GM18907 (cell line): ENCODE data around the gene MYOF.
"Not testable (repeated sequence)": the region's sequence is repeated elsewhere in the genome, so short reads cannot be mapped to it uniquely, and the experiment has no call there.

Experiments used
- ATAC-seq: cut with Tn5 transposase; IDR thresholded peaks from one replicate; pipeline ENCODE4 v1.9.1; 2021; ENCODE audit warnings: mild to moderate bottlenecking, moderate library complexity; ENCODE audit not compliant: unreplicated experiment

Gene MYOF

DNA sequence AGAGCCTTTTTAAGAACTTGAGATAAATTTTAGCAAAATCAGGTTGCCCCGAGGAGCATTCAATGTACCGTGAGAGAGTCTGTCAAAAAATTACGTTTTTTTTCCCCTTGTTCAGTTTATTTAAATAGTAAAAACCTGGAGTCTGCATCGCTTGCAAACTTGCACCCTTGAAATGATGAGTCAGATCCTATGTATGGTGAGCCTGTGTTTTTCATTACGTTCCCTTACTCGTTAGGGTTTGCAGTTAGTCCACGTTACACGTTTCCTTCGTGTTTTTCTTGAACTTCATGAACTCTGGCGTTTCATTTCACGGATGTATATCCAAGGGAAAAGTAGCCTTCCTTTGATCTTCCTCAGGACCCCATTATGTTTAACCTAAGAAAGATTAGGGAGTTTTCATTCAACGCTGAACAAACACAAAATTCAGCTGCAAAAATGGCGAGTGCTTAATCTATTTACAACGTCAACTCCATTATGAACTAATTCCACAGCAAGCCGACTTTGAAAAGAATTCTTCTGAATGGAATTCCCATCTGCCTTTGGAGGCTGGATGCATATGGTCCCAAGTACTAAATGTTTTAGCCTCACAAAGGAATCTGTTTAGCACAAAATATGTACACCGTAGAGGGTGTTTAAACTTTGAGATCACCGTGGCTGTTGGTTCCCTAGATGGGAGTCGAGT, 182.4 kb downstream of the MYOF start:
- no peak for ATAC-seq

DNA sequence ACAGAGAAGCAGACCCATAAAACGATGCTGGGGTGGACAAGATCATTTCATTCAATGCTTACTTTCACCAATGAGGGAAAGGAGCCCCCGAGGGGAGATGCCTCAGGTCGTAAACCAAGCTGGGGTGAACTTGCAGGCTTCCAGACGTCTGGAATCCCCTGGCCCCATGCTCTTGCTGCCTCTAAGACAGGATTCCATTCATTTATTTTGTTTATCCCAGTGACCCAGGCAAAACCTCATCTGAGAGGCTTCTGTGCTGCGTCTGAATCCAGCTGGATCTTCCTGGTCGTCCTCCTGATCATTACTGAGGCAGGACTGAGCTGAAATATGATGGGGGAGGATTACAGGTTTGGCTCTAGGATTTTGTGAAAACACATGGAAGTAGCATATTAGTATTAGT, 182.9 kb downstream of the MYOF start:
- no peak for ATAC-seq

GRCh38 chr10:93296151-93296550, 186.0 kb downstream of the MYOF start:
- no peak for ATAC-seq

GRCh38 chr10:93293999-93294398, 188.1 kb downstream of the MYOF start:
- ATAC-seq = no peak

GRCh38 chr10:93290661-93291354, 191.3 kb downstream of the MYOF start:
- no peak for ATAC-seq

GRCh38 chr10:93288679-93289634, 193.2 kb downstream of the MYOF start:
- no peak for ATAC-seq

DNA sequence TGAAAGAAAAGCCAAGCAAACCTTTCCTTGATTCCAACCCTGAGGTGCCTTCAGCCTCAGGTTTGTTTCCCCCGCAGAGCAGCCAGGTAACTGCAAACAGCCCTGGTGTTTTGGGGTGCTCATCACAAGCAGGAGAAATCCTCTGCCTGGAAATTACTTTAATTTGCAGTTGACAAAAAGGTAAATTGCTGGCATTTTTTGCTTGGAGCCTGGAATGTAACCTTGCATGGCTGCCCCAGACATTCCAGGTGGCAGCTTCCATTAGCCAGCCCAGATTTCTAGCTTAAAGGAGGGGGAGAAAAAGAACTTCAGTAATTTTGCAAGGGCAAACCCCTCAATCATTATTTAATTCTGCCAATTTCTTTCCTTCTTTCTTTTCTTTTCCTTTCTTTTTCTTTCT, 194.4 kb downstream of the MYOF start:
- no peak for ATAC-seq

DNA sequence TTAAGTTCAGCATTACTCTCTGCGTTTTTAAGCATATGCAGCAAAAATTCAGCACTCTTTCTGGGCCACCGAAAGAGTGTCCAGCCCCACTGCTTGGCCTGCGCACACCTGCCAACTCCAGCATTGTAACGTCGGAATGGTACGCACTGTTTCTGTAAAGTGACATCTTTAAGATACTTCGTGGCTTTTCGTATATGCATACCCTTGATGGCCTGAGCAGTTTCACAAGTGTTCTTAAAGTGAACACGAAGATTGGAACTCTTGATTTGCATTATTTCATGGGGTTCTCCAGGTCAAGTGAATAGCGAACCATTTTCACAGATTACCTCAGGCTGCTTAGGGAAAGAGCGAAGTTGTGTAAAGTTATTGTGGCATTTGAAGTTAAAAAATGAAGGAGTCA, 197.9 kb downstream of the MYOF start:
- ATAC-seq = not testable (repeated sequence)

DNA sequence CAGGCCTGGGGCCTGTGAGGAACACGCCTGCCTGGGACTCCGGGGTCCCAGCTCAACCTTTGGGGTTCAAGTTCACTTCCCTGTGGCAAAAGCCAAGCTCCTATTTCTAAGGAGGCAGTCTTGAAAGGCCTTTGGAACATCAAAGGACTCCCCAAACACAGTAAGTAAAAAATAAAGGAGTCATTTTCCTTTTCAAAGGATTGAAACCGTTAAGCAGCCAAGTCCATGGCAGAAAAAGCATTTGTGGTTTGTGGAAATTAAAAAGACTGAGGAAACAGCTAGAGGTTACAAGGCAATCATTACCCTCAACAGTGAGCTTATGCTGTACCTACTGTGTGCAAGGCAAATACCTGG, 200.8 kb downstream of the MYOF start:
- ATAC-seq = no peak

DNA sequence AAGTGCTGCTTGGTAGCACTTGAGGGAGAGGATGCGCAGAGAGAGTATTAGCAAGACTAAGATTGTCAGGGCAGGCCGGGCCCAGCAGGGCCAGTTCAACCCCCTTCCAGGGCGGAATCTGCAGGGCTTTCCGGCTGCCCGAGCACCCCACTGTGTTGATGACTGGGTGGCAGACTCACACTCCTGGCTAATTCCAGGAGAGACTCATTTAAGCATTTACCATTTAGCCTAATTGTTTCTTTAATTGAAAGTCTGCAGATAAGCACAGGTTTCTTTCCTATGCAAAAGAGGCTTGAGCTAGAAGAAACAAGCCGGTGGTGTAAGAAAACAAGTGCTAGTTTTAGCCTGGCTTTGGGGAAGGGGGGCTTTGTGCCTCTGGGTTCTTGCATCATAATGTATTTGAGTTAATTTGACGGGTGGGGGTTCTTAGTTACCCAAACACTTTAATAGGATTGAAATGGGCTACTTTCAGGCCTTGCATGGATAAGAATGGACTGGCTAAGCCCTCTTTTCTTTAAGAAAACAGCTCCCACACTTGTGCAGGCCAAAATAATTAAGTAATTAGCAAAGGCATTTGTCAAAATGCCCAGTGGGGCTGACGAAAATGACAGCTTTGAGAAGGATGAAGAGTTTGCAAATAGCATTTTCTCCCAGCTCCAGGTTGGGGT, 201.3 kb downstream of the MYOF start:
- ATAC-seq = no peak

GRCh38 chr10:93280121-93280698, 201.9 kb downstream of the MYOF start:
- ATAC-seq = no peak

- no peak for ATAC-seq
Measured at GRCh38 chr10:93277360-93277759, 204.8 kb downstream of the MYOF start.

DNA sequence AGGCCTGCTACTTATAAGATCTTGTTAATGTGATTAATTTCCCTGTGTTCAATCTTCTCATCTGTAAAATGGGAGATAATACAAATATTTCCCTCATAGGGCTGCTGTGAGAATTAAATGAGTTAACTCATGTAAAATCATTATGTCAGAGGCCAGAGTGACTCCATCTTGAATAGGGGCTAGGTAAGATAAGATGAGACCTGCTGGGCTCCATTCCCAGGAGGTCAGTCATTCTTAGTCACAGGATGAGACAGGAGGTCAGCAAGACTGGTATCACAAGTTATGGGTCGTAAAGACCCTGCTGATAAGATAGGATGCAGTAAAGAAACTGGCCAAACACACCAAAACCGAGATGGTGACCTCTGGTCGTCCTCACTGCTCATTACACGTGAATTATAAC, 207.7 kb downstream of the MYOF start:
- no peak for ATAC-seq

GRCh38 chr10:93272884-93273675, 209.1 kb downstream of the MYOF start:
- ATAC-seq = no peak

DNA sequence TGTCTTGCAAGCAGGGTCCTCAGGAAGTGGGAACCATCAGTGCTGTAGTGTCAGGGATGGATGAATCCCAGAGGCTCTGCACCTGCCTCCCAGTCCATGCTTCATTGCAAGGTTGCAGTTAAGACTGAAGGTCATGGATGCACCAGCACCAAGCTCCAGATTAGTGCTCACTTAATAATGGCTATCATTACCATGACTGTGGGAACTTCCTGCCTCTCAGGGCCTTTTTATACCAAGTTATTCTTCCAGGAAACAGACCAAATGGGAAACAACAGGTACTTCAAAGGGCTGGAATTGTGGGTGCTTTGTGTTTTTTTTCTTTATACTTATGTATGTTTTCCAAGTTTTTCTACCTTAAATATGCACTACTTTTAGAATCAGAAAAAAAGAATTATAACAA, 210.8 kb downstream of the MYOF start:
- no peak for ATAC-seq

DNA sequence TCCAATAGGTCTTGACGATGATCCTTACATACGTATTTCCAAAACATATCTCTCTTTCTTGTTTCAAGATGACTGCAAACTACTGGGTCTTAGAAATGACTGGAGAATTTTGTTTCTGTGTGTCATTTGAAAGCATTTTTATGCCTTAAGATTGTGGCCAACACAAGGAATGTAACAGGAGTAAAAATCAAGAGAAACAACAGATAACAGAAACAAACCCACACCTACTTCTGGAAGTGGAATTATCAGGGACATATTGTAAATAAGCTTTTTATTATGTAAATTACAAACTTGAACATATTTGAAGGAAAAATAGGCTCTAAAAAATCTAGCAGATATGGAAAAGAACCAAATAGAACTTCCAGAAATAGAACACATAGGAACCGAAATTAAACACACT, 212.9 kb downstream of the MYOF start:
- ATAC-seq = no peak

DNA sequence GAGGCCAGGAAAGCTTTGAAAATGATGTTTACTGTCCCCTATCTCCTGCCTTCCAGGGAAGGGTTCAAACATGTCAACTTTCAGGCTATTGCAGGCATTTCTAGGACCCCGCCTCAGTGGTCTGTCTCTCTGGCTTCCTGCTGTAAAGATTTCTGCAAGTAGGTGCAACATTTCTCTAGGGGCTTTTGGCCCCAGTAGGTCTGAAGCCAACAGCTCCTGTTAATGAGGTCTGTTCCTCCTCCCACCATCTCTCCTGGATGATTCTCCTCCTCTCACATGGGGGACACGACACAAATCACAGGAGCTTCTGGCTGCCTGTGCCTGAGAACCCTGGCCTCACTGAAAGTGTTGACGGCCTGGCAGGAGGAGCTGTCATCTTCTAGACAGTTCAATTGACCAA, 214.1 kb downstream of the MYOF start:
- ATAC-seq = no peak

GRCh38 chr10:93267521-93267920, 214.6 kb downstream of the MYOF start:
- ATAC-seq = peak; percentile 99

DNA sequence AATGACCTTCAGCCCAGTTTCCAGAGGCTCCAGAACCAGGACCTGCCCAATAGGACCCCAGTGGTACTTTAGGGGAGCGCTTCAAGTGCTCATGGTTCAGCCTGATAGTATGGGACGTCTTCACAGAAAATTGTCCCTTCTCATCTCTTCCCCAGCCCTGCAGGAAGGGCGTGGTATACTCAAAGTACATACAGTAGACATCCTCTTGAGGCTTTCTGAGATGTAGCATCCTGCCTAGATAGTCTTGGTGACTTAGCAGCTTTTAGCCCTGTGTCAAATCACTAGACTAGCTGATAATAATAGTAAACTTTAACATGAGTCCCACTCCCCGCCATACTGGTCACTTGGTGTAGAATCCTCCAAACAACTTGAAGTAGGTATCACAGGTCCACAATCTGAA, 215.3 kb downstream of the MYOF start:
- ATAC-seq = peak; percentile 35
